Stimulated activated naive CD8-positive, alpha-beta T cell treated with anti-CD3 and anti-CD28 coated beads, Interleukin-15, Interleukin-2, amounts not matched to agents 100 U/mL and 50 U/mL, for 24 hours (primary cell): ENCODE results near the gene DCLK2.
"Not testable (repeated sequence)": the region's sequence is repeated elsewhere in the genome, so short reads cannot be mapped to it uniquely, and the experiment has no call there.

Experiments used
- ATAC-seq: fragments of 150-1000 bp; cut with Tn5 transposase; one replicate; pipeline ENCODE4 v1.10.0; 2021
- DNase-seq: peaks from one replicate; pipeline ENCODE4 v3.0.0; 2021

DCLK2 gene

DNA sequence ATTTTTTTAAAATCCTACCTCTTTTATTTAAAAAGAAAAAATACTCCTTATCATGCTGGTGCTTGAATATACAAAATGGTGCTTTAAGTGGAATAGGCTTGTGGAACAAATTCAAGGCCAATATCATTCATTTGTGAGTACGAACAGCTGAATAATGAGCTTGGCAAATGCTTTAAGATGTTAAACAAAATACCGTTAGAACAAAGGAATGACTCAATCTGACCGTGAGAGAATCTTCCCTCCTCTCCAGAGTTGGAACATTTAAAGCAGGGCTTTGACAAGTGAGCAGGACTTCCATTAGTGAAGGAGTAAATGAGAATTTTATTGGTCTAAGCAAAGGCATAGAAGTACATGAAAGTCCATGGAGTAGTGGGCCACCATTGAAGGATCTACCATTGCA is 74.5 kb downstream of the DCLK2 start:
- ATAC-seq (no peak), DNase-seq (no peak)

DNA sequence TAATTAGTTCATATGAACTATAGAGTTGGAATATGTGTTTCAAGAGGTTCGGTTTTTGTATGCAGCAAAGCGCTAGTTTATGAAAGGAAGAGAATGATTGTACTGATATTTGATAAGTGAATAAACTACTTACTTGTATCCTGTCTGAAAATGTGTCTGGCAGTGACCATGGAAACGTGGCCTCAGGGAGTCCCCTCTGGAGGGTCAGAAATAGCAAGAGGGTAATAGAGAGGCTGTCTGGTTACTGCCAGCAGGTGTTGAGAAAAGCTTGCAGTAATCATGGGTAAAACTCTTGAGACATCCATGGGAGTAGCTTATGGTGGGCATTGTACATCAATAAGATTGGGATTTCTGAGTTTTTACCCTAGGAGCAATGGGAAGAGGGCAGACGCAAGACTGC is 77.1 kb downstream of the DCLK2 start:
- DNase-seq: no peak
- no peak for ATAC-seq

DNA sequence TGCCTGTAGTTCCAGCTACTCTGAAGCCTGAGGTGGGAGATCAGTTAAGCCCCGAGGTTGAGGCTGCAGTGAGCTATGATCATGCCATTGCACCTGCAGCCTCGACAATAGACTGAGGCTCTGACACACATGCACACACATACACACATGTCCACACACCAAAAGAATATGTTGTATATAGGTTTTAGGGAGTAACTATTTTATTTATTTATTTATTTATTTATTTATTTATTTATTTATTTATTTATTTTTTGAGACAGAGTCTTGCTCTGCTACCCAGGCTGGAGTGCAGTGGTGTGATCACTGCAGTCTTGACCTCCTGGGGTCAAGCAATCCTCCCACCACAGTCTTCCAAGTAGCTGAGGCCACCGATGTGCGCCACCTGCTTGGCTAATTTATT is 78.3 kb downstream of the DCLK2 start:
- ATAC-seq: no peak
- no peak for DNase-seq

DNA sequence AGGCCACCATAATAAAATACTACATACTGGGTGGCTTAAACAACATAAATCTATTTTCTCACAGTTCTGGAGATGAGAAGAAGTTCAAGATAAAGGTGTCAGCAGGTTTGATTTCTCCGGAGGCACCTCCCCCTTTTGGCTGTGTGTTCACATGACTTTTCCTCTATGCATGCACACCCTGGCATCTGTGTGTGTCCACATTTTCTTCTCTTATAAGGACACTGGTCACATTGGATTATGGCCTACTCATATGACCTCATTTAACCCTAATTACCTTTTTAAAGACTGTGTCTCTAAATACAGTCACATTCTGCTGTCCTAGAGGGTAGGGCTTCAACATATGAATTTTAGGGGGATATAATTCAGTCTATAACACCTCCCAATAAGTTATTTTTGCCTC is 79.8 kb downstream of the DCLK2 start:
- DNase-seq: no peak
- ATAC-seq: no peak

DNA sequence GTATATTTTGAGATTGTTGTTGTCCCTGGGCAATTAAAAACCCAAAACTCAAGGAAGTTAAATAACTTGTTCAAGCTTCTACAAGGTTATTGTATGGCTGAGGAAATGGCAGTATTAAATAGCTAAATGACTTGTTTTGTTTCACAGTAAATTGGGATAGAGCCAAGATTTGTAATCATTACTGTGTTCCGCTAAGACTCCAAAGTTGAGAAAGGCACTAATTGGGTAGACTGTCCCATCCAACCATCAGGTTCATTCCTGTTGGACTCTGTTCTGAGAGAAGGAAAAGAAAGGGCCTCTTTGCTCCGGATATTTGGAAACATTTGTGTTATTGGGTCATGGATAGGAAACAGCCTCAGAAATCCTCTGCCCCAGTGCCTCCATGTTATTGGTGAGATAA is 82.2 kb downstream of the DCLK2 start:
- ATAC-seq (no peak), DNase-seq (no peak)

DNA sequence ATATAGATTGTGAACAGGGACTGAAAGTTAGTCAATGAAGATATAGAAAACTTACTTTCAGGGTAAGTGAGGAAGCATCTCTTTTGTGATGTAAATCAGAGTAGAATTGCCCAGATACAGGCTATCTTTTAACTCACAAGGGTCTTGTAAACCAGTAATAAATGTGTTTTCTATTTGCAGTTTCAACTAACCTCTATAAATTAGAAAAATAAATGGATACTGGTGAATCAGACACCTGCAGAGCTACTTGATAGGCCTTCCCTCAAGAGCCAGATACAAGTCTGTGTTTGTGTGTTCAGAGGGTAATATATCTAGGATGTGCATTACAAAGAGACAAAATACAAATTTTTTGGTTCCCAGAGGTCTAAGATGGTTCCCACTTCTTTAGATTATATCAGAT is 82.9 kb downstream of the DCLK2 start:
- no peak for DNase-seq

DNA sequence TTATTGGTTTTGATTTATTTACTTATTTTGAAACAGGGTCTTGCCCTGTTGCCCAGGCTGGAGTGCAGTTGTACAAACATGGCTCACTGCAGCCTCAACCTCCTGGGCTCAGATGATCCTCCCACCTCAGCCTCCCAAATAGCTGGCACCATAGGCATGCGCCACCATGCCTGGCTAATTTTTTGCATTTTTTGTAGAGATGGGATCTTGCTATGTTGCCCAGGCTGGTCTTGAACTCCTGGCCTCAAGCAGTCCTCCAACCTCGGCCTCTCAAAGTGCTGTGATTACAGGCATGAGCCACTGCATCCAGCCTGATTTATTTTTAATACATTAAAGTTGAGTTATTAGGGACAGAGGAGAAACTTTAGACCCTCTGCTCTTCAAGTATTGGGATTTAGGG is 83.8 kb downstream of the DCLK2 start:
- DNase-seq, ATAC-seq: not testable (repeated sequence)

More for the DNA sequence above, 82.9 kb downstream of the DCLK2 start:
- no peak for ATAC-seq

DNA sequence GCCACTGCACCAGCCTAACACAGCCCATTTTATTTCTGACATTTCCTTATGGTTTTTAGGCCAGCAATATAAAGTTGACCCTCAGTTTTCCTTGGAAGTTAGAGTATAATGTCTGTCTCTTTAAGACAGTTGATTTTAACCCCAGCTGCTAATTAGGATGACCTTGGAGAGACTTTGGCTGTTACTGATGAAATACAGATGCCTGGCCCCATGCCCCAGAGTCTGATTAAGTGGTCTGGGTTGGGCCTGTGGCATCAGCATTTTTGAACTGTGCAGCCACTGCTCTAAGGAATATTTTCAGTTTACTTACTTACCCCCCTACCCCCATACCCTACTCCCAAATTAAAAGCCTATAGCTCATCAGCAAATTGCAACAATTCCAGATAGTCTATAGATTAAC is 85.8 kb downstream of the DCLK2 start:
- ATAC-seq: no peak
- no peak for DNase-seq

DNA sequence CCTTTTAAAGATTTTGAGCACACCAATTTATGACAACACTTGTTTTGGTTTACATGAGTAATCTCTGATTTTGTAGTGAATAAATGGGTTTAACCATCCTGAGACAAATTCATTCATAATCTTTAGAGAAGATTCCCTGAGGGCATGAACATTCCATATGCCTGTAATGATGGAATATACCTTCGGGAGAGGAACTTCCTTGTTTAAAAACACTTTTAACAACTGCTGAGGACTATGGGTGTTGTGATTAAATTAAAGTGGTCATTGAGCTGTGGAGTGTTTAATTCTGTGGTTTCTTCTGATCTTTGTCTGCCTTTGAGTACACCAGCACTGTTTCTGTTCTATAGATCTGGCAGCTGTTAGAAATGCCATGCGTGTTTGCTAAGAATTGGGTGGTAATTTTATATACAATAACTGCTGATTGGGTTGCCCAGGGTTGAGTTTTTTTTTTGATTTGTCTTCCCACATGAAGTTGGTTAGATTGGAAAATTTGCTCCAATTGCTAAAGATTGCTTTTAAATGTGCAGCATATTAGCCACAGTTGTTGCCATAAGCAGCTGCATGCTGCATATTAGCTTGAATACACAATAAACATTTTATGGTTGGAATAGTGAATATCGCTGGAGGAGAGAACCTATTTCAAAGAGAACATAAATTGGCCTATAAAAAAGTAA is 86.8 kb downstream of the DCLK2 start:
- no peak for DNase-seq
- no peak for ATAC-seq

DNA sequence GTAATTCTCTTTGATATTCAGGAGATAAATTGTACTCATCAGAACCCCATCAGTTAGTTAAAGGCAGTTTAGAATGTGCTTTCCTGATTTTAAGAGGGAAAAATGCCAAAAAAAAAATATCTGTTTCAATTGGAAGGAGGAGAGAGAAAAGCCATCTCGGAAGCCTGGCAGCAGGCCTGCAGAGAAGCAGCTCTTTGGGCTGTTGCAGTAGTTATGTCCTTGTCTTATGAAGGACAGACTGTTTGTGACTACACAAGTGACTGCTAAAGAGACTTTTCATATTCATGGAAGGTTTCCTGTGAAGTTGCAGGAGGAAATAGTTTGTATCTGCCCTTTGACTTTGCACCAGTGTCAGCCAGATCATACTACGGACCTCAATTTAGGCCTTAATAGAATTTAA is 88.8 kb downstream of the DCLK2 start:
- DNase-seq (no peak), ATAC-seq (no peak)

DNA sequence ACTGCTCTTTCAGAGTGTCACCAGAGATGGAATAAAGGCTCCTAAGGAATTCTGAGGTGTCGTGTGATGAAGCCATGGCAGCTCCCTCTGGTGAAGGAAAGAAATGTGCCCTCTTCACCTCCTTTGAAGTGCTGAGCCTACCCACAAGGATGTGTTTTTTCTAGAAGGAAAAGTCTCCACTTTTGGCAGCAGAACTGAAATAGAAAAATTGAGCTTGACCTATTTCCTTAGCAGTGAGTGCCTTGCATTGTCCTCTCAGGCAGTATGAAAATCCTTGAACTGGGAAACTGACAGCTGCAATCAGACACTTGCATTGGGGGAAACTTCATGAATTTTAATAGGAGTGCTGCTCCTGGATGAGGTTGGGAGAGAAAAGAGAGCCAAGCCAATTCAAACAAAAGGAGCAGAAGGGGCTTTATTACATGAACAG is 95.2 kb downstream of the DCLK2 start:
- no peak for DNase-seq
- ATAC-seq: no peak

DNA sequence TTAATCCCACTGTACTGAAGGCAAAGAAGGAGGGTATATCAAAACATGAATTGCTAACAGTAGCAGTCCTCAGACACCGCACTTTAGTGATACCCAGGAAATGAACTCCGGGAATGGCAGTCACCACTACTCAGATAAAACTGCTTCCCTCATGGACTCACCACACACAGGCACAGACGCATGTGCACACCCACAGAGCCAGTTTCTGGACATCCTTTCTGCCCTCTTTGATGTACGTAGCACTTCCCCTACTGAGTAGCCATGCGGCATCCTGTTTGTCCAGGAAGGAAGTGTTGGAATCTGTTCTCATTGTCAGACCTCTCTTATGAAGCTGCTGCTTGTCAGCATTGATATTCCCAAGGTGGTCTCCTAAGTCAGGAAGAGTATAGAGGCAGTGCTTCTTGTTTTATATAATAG is 95.7 kb downstream of the DCLK2 start:
- DNase-seq: no peak
- no peak for ATAC-seq

DNA sequence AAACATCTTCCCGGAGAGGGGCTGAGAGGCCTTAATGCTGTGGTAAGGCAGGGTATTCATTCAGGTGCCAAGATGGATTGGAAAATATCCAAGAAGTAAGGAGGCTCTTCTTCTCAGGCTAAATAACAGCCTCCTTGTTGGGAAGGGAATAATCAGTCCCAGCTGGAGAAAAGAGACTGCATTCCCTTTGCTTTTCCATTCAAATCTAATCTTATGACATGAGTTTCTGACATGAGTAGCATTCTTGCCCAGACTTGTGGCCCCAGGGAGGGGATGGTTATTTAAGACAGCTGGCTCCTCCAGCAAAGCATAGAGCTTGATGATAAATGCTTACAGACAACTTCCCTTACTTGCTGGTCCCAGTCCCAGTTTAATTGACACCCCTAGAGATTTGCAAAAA is 98.3 kb downstream of the DCLK2 start:
- DNase-seq: no peak

DNA sequence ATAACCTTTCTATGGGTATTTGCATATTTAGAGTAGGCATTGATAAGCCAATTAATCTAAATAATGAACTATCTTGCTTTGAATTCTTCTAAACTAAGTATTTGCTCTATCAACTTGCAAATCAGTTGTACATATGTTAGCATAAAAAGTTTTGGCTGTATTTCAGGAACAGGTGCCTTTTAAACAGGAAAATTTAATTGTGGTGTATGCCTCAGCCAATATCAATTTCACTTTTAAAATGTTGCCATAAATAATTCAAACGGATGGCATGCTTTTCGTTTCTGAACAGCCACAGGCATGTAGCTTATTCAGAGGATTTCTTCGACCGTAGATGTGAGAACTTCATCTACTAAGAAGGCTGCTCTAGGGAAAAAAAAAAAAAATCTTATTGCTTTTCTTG is 99.9 kb downstream of the DCLK2 start:
- ATAC-seq: no peak
- no peak for DNase-seq

More for the DNA sequence above, 98.3 kb downstream of the DCLK2 start:
- no peak for ATAC-seq

DNA sequence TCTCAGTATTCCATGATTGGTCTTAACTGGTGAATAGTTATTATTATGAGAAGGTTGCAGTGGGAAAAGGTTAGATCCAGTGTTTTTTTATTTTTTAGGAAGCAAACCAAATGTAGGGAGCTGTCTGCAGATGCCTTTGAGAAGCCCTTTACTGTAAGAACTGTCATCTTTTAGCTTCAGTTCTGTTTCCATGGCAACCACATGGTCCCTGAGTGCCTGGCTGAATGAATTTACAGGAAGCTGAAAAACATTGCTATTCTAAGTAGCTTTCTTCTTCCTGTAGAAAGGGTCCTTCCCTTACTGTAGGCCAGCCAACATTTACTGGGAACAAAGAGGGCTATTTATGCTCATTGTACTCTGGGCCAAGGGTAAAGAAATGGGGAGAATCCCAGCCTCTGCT is 103.3 kb downstream of the DCLK2 start:
- DNase-seq: no peak
- no peak for ATAC-seq

DNA sequence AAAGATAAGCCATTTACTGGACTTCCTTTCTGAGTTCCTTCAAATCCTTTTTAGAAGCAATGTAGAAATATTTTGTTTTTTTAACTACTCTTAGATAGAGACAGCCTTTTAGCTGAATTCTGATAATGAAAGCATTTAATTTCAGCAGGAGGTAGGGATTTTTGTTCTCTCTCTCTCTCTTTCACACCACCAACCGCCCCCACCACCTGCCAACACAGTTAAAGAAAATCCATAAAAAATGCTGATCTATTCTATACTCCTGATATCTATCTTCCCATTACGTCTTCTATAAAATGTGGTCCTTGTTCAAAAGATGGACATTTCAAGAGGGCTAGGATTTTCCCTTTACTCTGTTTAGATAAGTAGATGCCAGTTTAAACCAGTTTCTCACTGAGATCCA is 104.5 kb downstream of the DCLK2 start:
- ATAC-seq (no peak), DNase-seq (no peak)

DNA sequence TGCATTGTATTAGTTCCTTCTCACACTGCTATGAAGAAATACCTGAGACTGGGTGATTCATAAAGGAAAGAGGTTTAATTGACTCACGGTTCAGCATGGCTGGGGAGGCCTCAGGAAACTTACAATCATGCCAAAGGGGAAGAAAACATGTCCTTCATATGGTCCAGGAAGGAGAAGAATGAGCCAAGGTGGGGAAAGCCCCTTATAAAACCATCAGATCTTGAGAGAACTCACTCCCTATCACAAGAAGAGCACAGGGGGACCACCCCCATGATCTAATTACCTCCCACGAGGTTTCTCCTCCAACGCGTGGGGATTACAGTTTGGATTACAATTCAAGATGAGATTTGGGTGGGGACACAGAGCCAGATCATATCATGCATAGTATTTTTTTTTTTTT is 106.8 kb downstream of the DCLK2 start:
- ATAC-seq, DNase-seq: not testable (repeated sequence)

DNA sequence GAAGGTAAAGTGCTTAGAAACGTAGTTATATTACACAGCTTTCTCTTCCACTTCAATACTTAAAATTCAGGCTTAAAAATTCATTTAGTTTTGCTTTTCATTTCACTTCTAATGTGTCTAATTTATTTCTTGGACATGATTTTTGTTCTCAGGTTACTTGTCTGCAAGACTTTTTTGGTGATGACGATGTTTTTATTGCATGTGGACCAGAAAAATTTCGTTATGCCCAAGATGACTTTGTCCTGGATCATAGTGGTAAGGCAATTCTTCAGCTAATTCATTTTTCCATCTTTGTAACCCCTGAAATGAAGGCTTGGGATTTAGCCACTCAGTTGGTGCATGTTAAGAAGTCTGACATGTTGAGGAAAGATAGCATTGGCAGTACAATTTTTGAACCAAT is 114.7 kb downstream of the DCLK2 start:
- DNase-seq (no peak), ATAC-seq (no peak)

DNA sequence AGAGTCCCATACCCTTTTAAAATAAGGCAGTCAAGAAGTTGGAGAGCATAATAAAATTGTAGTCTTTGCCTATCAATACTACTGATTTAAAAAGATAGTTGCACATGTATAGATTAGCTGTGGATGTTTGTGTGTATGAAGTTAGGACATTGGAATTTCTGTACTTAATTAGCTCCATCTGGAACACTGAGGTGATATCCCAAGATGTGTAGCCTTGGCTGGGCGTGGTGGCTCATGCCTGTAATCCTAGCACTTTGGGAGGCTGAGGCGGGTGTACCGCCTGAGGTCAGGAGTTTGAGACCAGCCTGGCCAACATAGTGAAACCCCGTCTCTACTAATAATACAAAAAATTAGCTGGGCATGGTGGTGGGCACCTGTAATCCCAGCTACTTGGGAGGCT is 119.0 kb downstream of the DCLK2 start:
- not testable (repeated sequence) for DNase-seq, ATAC-seq

DNA sequence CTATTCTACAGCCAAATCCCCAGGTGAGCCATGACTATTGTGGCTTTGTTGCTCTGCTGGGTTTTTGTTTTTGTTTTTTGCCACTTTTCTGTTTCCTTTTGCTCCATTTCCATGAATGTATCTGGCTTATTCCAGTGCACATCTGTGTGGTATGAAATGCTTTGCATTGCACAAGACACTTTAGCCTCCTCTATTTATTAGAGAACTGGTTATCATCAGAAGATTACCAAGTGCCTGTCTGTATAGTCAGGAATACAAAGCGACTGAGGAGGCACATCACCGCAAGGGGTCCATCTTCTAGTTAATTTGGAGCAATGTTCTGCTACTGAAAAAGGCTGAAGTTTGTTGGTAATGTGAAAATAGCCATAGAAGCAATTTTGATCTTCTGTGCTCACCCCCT is 120.8 kb downstream of the DCLK2 start:
- ATAC-seq: no peak
- DNase-seq: no peak

DNA sequence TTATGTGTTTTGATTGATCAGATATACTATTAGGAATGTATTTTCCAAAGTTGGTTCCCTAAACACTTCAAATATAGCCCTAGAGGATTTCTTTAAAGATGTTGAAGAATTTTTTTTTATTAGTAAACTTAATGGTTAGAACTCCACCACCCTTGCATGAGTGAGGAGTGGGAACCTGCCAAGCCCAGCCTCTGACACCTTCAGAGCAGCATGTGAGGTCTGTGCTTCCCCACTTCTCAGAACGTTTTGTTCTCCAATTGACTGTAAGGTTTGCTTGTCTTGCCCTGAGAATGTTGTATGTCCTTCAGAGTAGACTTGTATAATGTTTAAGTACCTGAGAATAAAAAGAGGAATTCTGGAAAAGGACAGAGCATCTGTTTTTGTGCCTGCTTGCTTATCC is 126.8 kb downstream of the DCLK2 start:
- ATAC-seq (no peak), DNase-seq (no peak)

DNA sequence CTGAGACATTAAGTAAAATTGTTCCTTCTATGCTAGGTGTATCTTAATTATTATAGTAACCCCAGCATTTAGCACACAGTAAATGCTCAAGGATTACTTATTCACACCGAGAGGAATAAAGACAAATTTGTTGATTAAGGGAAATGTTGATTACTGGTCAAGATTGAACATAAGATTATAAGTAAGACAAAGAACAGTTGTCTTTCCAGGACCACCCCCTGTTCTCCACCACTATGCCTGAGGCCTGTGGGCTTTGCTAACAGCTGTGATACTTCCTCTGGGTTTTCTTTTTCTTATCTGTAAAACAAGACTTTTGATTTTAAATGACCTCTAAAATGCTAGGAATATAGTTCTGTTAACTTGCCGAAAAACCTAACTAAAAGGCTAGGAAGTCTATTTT is 128.0 kb downstream of the DCLK2 start:
- DNase-seq (no peak), ATAC-seq (no peak)

DNA sequence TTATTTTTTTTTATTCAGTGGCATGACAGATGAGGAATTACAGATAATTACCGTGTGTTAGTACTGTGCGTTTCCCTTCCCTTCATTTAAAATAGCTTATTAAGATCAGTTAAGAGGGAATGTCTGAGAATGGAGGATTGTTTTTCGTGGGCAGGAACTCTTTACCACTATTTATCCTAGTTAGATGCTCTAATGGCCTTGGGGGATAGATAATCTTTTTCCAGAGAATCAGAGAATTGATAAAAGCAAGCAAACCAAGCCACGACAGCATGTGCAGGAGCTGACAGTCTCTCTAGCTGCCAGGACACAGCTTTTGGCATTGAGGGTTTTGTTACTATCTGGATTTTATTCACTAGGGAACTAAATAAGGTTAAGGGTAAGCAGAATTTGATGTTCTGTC is 128.7 kb downstream of the DCLK2 start:
- no peak for DNase-seq
- ATAC-seq: no peak

DNA sequence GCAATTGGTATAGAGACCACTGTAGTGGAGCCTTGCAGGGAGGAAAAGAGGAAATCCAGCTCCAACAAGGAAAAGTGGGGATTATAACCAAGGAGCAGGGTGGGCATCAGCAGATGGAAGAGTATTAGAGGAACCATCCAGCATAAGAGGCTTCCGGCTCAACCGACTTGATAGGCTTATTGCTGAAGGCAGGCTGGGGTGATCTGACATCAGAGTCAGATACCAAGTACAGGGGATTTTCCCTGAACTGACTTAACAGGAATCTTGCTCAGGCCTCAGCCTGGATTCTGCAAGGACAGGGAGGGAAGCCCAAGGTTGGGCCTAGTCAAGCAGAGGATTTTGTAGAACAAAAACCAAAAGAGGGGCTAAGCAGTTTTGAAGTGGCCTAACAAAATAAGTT is 129.6 kb downstream of the DCLK2 start:
- DNase-seq: no peak
- ATAC-seq: no peak
